SU-DHL-6 (cell line): Measurements from ENCODE around the gene RBM4B.

Source experiments
- H2AFZ ChIP-seq: fragments of 200-600 bp; sonication (generic); 2 replicates; pipeline ENCODE4 v1.6.1; 2014; ENCODE audit warnings: low read depth, mild to moderate bottlenecking, moderate library complexity, mixed read lengths, antibody characterized with exemption, low read length; ENCODE audit not compliant: severe bottlenecking
- H3F3A ChIP-seq: fragments of 200-600 bp; shearing (Covaris generic); 2 replicates; pipeline ENCODE4 v1.6.0; 2016; ENCODE audit warnings: antibody characterized with exemption, mild to moderate bottlenecking; ENCODE audit not compliant: insufficient read depth
- H3K27ac ChIP-seq: fragments of 200-600 bp; sonication (generic); 2 replicates; pipeline ENCODE4 v1.5.1; 2016; ENCODE audit warnings: low read depth, mild to moderate bottlenecking, low read length, moderate library complexity, mixed read lengths
- H3K27me3 ChIP-seq: fragments of 200-600 bp; sonication (generic), shearing (Covaris generic); 2 replicates; pipeline ENCODE4 v1.6.0; 2014; ENCODE audit warnings: mild to moderate bottlenecking, low read length
- H3K36me3 ChIP-seq: fragments of 200-600 bp; sonication (generic); 2 replicates; pipeline ENCODE4 v1.6.1; 2014; ENCODE audit warnings: mild to moderate bottlenecking, low read length, mixed read lengths
- H3K4me2 ChIP-seq: fragments of 300-600, 200-600 bp; shearing (Covaris generic), sonication (generic); 2 replicates; pipeline ENCODE4 v1.6.0; 2014; ENCODE audit warnings: low read length, low read depth, mild to moderate bottlenecking; ENCODE audit not compliant: poor library complexity, severe bottlenecking
- H3K4me3 ChIP-seq: fragments of 200-600 bp; sonication (generic); 2 replicates; pipeline ENCODE4 v1.5.1; 2014; ENCODE audit warnings: antibody characterized with exemption, low read length, mild to moderate bottlenecking, mixed read lengths; ENCODE audit not compliant: insufficient read depth, poor library complexity, severe bottlenecking
- H3K79me2 ChIP-seq: fragments of 200-600 bp; sonication (generic); 2 replicates; pipeline ENCODE4 v1.6.1; 2014; ENCODE audit warnings: mild to moderate bottlenecking, low read length, moderate library complexity; ENCODE audit not compliant: insufficient read depth
- H3K9ac ChIP-seq: fragments of 200-600 bp; sonication (generic); 2 replicates; pipeline ENCODE4 v1.7.0; 2014; ENCODE audit warnings: mild to moderate bottlenecking, low read length
- H3K9me2 ChIP-seq: fragments of 200-600 bp; sonication (generic); replicated peaks from 2 replicates; pipeline ENCODE4 v1.6.1; 2014; ENCODE audit warnings: low read length; ENCODE audit not compliant: insufficient read depth
- H3K9me3 ChIP-seq: fragments of 200-600 bp; sonication (generic); 2 replicates; pipeline ENCODE4 v1.6.1; 2014; ENCODE audit warnings: low read length, mixed read lengths; ENCODE audit not compliant: insufficient read depth
- H4K20me1 ChIP-seq: fragments of 200-600 bp; sonication (generic); 2 replicates; pipeline ENCODE4 v1.6.1; 2014; ENCODE audit warnings: low read depth, mild to moderate bottlenecking, antibody characterized with exemption, low read length, moderate library complexity, mixed read lengths
- EZH2phosphoT487 ChIP-seq: fragments of 200-600 bp; sonication (generic), shearing (Covaris generic); conservative IDR thresholded peaks from 2 replicates; pipeline ENCODE4 v1.6.1; 2018; ENCODE audit warnings: mild to moderate bottlenecking, antibody characterized with exemption, low read length, moderate library complexity, mixed read lengths
- TF ChIP-seq, protein P1 (sequence below): fragments of 200-600 bp; sonication (generic); IDR thresholded peaks from one replicate; pipeline ENCODE4 v1.5.1; 2017; ENCODE audit warnings: antibody characterized with exemption, mild to moderate bottlenecking, low read length, moderate library complexity; ENCODE audit not compliant: insufficient read depth, poor library complexity, severe bottlenecking

Gene RBM4B

DNA sequence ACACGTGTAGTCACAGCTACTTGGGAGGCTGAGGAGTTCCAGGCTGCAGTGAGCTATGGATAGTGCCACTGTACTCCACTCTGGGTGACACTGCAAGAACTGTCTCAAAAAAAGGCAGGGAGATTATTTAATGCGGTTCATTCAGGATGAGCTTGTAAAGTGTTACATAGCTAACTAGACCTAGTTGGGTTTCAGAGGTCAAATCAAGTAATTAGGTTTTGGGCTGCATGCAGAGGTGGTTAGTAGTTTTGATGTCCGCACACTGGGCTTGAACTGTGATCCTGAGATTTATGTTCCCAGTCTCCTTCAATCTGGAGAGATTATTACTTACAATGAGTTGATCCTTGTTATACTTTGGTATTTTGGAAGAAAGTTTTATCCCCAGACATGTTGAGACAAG, 41.3 kb downstream of the RBM4B start:
- no peaks in the 10 kb centered on the region for H3K9me2 ChIP-seq
- H3F3A ChIP-seq, result peaks cover 45% of the 10 kb centered on the region
- H3K4me2 ChIP-seq, result no peak overlapping the region
- H2AFZ ChIP-seq, result no peak overlapping the region
- no peak overlapping the region for H3K4me3 ChIP-seq
- peak overlapping the region; percentile 6; the same call in 1 of the 2 replicates for H3K27ac ChIP-seq
- H3K27me3 ChIP-seq, result no peaks in the 10 kb centered on the region
- H3K9ac ChIP-seq, result no peak overlapping the region
- H3K9me3 ChIP-seq, result no peaks in the 10 kb centered on the region
- TF ChIP-seq EZH2phosphoT487, result no peak
- TF ChIP-seq, protein P1, sequence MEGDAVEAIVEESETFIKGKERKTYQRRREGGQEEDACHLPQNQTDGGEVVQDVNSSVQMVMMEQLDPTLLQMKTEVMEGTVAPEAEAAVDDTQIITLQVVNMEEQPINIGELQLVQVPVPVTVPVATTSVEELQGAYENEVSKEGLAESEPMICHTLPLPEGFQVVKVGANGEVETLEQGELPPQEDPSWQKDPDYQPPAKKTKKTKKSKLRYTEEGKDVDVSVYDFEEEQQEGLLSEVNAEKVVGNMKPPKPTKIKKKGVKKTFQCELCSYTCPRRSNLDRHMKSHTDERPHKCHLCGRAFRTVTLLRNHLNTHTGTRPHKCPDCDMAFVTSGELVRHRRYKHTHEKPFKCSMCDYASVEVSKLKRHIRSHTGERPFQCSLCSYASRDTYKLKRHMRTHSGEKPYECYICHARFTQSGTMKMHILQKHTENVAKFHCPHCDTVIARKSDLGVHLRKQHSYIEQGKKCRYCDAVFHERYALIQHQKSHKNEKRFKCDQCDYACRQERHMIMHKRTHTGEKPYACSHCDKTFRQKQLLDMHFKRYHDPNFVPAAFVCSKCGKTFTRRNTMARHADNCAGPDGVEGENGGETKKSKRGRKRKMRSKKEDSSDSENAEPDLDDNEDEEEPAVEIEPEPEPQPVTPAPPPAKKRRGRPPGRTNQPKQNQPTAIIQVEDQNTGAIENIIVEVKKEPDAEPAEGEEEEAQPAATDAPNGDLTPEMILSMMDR, result no peak
- H3K36me3 ChIP-seq, result peaks cover 26% of the 10 kb centered on the region
- H4K20me1 ChIP-seq, result peaks cover 20% of the 10 kb centered on the region
- peaks cover 82% of the 10 kb centered on the region for H3K79me2 ChIP-seq

DNA sequence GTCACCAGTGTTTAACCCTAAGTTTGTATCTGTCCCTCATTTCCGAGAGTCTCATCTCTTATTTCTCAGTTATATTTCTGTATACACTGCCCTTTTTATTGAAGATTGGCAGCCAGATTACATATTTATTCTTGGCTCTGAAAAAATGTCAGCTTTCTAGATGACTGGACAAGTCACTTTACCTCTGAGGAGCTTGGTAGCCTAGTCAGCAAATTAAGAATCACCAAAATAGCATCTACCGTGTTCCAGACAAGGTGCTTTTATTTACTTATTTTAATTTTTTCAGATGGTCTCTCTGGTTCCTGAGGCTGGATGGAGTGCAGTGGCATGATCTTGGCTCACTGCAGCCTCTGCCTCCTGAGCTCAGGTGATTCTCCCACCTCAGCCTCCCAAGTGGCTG, 44.7 kb downstream of the RBM4B start:
- TF ChIP-seq, protein P1, result no peak
- TF ChIP-seq EZH2phosphoT487, result no peak
- Histone ChIP-seq H3K4me3 (no peak overlapping the region), H3K4me2 (no peak overlapping the region), H3K36me3 (peaks cover 20% of the 10 kb centered on the region), H3K27ac (no peak overlapping the region), H4K20me1 (peaks cover 8% of the 10 kb centered on the region; the same call in 1 of the 2 replicates), H3K9me3 (no peaks in the 10 kb centered on the region), H2AFZ (no peak overlapping the region), H3F3A (peaks cover 53% of the 10 kb centered on the region), H3K9ac (no peak overlapping the region), H3K27me3 (no peaks in the 10 kb centered on the region), H3K9me2 (no peaks in the 10 kb centered on the region), H3K79me2 (peaks cover 85% of the 10 kb centered on the region)

DNA sequence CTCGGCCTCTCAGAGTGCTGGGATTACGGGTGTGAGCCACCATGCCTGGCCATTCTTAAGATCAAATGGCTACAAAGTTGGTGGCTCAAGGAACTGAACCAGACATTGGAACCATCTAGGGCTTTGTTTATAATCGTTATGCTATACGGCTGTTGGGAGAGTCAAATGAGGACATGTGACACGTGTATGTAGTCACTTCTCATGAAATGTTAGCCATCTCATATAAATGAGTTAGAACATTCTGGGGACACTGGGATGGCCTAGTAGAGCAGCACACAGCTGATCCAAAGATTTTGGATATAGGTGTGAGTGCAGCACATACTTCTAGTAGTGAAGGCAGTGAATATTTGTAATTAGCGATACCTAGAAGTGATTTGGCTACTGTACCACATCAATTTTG, 45.8 kb downstream of the RBM4B start:
- H2AFZ ChIP-seq, result no peak overlapping the region
- H3K4me3 ChIP-seq, result no peak overlapping the region
- no peak for TF ChIP-seq EZH2phosphoT487
- TF ChIP-seq, protein P1, result no peak
- peaks cover 43% of the 10 kb centered on the region for H3F3A ChIP-seq
- no peak overlapping the region for H3K4me2 ChIP-seq
- peaks cover 13% of the 10 kb centered on the region; the same call in 1 of the 2 replicates for H4K20me1 ChIP-seq
- H3K36me3 ChIP-seq, result peaks cover 28% of the 10 kb centered on the region
- H3K27ac ChIP-seq, result no peak overlapping the region
- no peak overlapping the region for H3K9ac ChIP-seq
- H3K79me2 ChIP-seq, result peaks cover 93% of the 10 kb centered on the region
- H3K9me3 ChIP-seq, result no peaks in the 10 kb centered on the region
- H3K27me3 ChIP-seq, result no peaks in the 10 kb centered on the region
- no peaks in the 10 kb centered on the region for H3K9me2 ChIP-seq
